Ureter (tissue), 1 donor: Measurements from ENCODE around the gene DNAJC4. TPM values are rescaled to one million over a fixed set of nuclear protein-coding genes. Genes with fewer than 3 reads are reported as not detected.
"Not testable (repeated sequence)": the region's sequence is repeated elsewhere in the genome, so short reads cannot be mapped to it uniquely, and the experiment has no call there.

Source experiments
- DNase-seq: peaks from one replicate; pipeline ENCODE4 v3.0.0-alpha.2; 2020; ENCODE audit warnings: low spot score
- total RNA-seq: library from RNA; stranded (reverse); gene quantifications from one replicate; pipeline ENCODE4 v1.2.4, GENCODE V29; 2023
- donor health status: DM: yes; HTN: yes; CAD: no.

The DNAJC4 gene
- total RNA-seq, 1 donor from 2014 or later: 44.1 TPM

GRCh38 chr11:64244966-64245365 lies 14.6 kb downstream of the DNAJC4 start:
- no peak for DNase-seq

- DNase-seq: no peak
These were observed 15.1 kb downstream of the DNAJC4 start for GRCh38 chr11:64245401-64245796.

- DNase-seq: peak; percentile 90
These were observed 15.7 kb downstream of the DNAJC4 start for GRCh38 chr11:64245797-64246620.

- not testable (repeated sequence) for DNase-seq
These were observed 16.2 kb downstream of the DNAJC4 start for GRCh38 chr11:64246621-64246870.

GRCh38 chr11:64246871-64247728 lies 16.8 kb downstream of the DNAJC4 start, which contains the start of gene PPP1R14B:
TSS of gene PPP1R14B (minus strand) at chr11:64246943. CDS start at chr11:64246673, 270 bp downstream.
- DNase-seq: peak; percentile 88

GRCh38 chr11:64247729-64248531 lies 17.6 kb downstream of the DNAJC4 start:
- no peak for DNase-seq

GRCh38 chr11:64248578-64248977 lies 18.2 kb downstream of the DNAJC4 start:
- no peak for DNase-seq

- no peak for DNase-seq
These were observed 18.7 kb downstream of the DNAJC4 start for GRCh38 chr11:64249038-64249437.

- no peak for DNase-seq
These were observed 19.4 kb downstream of the DNAJC4 start for GRCh38 chr11:64249563-64250414.

GRCh38 chr11:64250415-64251015 lies 20.2 kb downstream of the DNAJC4 start:
- no peak for DNase-seq

- DNase-seq: no peak
These were observed 20.8 kb downstream of the DNAJC4 start, which contains the start of gene PLCB3 for GRCh38 chr11:64251016-64251752. TSS of gene PLCB3 (plus strand) at chr11:64251530. CDS start at chr11:64251650, 120 bp downstream.

- no peak for DNase-seq
These were observed 21.3 kb downstream of the DNAJC4 start for GRCh38 chr11:64251753-64252002.

- DNase-seq: no peak
These were observed 21.9 kb downstream of the DNAJC4 start for GRCh38 chr11:64252003-64252872.

GRCh38 chr11:64253043-64253442 lies 22.7 kb downstream of the DNAJC4 start:
- DNase-seq: no peak

GRCh38 chr11:64253481-64253880 lies 23.1 kb downstream of the DNAJC4 start:
- DNase-seq: no peak

- no peak for DNase-seq
These were observed 24.0 kb downstream of the DNAJC4 start for GRCh38 chr11:64254326-64254725.

- DNase-seq: no peak
These were observed 25.1 kb downstream of the DNAJC4 start for GRCh38 chr11:64255135-64256128.

- no peak for DNase-seq
These were observed 26.0 kb downstream of the DNAJC4 start for GRCh38 chr11:64256300-64256699.
